Hematopoietic multipotent progenitor cell treated with erythropoietin and hydrocortisone succinate and interleukin-3 and kit ligand, for 4 days (in vitro differentiated cells): ENCODE data around the gene MYRFL.
"Not testable (repeated sequence)": the region's sequence is repeated elsewhere in the genome, so short reads cannot be mapped to it uniquely, and the experiment has no call there.

Experiments used
- DNase-seq: peaks from one replicate; pipeline ENCODE4 v3.0.0-alpha.2; 2015

The MYRFL gene

DNA sequence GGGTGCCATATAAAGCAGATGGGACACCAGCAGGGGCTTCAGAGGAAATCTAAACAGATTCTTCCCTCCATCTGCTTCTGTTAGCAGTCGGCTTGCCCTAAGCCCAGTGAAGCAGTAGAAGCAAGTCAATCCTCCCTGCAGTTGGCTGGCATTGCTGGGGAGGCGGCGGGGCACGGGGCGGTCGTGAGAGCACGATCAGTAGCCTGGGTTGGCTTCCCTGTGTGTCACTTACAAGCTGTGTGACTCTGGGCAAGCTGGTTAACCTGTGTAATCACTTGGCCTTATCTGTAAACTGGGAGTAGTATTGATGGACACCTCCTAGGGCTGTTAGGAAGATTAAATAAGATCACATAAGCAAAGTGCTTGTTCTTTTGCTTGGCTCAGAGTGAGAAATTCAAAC lies 19.4 kb downstream of the MYRFL start:
- DNase-seq, result no peak

DNA sequence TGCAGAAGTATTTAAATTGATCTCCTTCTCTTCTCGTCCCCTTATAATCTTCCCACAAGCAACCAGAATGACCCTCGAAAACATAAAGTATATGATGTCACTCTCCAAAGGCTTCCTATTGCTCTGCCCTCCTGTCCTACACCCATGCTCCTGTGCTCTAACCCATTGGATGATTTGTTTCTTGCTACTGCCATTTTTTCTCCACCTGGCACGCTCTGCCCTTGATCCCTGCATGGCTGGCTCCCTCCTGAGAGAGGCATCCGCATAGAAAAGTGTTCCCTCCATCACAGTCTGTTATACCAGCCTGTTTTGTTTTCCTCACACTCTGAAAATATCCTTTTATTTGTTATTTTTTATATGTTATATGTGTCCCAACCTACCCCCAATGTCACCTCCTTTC lies 19.8 kb downstream of the MYRFL start:
- DNase-seq, result no peak

DNA sequence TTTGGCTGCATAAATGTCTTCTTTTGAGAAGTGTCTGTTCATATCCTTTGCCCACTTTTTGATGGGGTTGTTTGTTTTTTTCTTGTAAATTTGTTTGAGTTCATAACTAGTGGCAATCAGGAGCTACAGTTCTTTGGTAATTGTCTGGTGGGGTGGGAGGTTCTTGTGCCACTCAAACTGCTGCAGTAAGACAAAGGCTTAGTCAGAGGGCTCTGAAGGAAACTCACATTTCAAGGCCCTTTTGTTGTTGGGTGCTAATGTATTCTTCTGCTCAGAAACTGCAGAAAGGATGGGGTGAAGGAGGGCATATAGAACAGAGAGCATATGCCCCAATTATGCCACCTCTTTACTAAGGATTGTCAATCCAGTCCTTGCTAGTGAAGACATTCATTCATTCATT lies 21.9 kb downstream of the MYRFL start:
- DNase-seq, result no peak

DNA sequence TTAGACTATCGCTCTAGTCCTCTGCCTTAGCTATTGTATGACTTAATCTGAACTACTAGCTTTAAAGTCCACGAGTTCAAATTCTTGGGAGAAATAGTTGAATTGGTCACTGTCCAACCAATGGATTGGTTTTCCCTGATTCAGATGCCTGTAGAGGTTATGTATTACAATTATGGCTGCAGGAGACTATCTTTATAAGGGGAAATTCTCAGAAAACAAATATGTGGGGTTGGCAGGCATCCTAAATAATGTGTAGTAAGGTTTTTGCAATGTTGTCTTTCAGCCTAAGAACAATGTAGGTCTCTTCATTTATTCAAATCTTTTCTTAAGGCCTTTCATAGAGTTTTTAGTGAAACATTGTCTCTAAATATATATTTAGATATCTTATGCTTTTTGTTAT lies 26.9 kb downstream of the MYRFL start:
- DNase-seq, result no peak

DNA sequence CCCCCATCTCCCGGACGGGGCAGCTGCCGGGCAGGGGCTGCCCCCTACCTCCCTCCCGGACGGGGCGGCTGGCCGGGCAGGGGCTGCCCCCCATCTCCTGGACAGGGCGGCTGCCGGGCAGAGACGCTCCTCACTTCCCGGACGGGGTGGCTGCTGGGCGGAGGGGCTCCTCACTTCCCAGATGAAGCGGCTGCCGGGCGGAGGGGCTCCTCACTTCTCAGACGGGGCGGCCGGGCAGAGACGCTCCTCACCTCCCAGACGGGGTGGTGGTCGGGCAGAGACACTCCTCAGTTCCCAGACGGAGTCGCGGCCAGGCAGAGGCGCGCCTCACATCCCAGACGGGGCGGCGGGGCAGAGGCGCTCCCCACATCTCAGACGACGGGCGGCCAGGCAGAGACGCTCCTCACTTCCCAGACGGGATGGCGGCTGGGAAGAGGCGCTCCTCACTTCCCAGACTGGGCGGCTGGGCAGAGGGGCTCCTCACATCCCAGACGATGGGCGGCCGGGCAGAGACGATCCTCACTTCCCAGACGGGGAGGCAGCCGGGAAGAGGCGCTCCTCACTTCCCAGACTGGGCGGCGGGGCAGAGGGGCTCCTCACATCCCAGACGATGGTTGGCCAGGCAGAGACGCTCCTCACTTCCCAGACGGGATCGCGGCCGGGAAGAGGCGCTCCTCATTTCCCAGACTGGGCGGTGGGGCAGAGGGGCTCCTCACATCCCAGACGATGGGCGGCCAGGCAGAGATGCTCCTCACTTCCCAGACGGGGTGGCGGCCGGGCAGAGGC lies 28.3 kb downstream of the MYRFL start:
- not testable (repeated sequence) for DNase-seq

DNA sequence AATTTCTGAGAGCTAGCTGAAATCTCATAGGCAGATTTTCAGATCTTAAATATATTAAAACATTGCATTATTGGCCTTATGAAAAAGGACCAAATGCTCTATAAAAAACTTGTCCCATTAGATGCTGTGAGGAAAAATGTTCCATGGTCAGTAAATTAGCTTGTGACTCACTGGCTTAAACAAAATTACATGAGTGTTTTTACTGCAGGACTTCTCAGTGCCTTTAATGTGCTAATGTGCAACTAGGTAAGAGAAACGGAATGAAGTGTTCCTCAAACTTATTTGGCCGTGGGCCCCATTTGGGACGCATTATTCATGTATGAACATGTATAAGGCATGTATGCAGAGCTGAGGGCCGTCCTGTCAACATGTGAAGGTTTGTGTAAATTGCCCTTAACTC lies 41.7 kb downstream of the MYRFL start:
- no peak for DNase-seq

DNA sequence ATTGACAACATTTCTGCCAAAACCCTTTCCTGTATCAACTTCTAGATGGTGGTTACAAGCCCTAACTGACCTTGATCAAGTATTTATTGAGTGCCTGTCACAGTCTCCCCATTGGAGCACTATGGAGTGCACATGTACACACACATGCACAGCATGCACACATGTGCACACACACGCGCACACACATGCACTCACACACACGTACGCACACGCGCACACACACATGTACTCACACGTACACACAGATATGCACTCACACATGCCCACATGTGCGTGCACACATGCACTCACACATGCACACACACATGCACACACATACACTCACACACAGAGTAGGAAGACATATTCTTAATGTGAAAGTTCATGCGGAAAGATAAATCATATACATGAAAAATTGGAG lies 43.7 kb downstream of the MYRFL start:
- DNase-seq, result no peak

DNA sequence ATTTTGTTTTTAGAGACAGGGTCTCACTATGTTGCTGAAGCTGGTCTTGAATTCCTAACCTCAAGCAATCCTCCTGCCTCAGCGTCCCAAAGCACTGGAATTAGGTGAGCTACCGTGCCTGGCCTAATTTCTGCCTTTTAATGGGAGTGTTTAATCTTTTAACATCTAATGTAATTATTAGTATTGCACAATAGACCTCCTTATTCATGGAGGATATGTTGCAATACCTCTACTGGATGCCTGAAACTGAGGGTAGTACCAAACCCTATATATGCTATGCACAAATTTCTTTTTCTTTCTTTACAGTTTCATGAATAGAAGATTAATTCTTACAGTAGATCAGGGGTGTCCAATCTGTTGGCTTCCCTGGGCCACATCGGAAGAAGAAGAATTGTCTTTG lies 47.8 kb downstream of the MYRFL start:
- DNase-seq, result no peak

DNA sequence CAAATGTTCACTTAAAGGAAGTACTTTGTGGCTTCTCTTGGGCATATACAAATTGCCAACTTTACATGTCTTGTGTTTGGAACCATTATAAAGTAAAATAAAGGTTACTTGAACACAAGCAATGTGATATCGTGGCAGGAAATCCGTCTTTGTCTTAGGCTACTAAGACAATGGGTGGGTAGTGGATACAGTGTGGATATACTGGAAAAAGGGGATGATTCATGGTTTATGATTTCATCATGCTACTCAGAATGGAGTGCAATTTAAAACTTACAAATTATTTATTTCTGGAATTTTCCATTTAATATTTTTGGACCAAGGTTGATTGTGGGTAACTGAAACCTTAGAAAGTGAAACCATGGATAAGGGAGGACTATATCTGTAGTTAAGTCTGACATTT lies 48.4 kb downstream of the MYRFL start:
- no peak for DNase-seq

DNA sequence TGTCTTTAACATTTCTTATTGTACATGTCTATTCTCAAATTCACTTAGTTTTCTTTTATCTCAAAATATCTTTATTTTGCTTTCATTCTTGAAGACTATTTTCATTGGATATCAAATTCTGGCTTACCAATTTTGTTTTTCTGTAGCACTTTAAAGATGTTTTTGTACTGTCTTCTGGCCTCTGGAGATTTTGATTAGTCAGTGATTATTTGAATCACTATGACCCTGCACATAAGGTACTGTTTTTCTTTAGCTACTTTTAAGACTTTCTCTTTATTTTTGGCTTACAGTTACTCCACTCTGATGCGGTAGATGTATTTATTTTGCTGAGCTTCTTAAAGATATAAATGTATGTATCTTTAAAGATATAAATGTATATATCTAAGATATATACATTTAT lies 49.6 kb downstream of the MYRFL start:
- no peak for DNase-seq

DNA sequence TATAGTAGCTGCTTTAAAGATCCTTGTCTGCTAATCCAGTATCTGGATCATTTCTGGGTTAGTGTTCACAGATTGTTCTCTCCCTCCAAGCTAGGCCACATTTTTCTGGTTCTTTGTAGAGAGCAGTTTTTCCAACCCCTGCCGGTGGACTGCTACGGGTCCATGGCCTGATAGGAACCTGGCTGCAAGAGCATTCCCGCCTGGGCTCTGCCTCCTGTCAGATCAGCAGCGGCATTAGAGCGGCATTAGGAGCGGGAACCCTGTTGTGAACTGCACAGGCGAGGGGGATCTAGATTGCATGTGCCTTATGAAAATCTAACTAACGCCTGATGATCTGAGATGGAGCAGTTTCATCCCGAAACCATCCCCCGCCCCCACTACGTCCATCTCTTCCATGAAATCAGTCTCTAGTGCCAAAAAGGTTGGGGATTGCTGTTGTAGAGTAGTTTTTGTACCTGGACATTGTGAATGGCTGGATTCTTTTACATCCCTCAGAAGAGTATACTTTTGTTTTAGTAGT lies 50.4 kb downstream of the MYRFL start:
- no peak for DNase-seq

DNA sequence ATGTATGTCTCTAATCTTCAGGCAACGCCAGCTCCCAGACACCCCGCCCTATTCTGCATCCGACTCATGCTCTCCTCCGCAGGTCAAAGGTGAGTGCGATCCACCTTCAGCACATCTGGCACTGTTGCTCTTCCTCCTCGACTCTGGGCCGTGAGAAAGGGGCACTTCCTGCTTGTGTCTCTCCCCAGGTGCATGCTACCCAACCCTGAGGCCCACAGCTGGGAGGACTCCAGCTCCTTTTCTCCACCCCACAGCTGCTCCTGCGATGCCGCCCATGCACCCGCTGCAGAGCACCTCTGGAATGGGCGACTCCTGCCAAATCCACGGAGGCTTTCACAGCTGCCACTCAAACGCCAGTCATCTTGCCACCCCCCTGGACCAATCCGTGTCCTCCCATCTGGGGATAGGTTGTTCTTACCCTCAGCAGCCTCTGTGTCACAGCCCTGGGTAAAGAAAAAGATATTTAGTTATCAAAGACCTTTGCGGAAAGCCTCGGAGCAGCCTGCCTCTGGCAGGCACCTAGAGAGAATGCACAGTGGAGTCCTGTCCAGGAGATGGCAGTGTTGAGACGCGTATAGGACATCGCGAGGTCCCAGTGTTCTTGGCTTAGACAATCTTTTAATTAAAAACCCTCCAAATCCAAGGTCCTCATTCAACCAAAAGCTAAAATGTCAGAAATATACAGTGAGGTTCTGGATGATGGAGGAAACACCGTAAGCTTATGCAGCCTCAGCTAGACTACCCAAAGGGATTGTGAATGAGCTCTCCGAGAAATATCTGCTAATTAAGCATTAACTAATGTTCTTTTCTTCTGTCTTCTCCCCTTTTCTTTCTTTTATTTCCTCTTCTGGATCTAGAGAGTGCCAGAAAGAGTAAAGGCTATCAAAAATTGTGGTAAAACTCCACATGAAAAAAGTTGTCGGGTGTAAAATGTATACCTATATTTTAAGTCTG lies 54.3 kb downstream of the MYRFL start:
- DNase-seq, result peak; percentile 88

DNA sequence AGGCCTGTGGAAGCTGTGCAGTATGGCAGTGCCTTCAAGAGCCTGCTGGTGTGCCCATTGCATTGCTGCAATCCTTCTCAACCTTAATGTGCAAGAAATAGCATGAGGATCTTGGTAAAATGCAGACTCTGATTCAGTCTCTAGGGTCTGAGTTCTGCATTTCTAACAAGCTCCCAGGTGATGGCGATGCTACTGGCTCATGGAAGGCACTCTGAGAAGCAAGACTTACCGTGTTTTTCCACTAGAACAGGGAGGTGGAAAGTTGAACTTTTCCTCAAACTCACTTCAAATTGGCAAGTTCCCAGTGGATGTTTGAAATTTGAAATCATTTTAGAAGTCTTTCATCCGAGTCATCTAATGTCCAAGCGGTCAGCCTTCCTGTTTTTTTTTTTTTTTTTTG lies 55.5 kb downstream of the MYRFL start:
- peak; percentile 20 for DNase-seq

DNA sequence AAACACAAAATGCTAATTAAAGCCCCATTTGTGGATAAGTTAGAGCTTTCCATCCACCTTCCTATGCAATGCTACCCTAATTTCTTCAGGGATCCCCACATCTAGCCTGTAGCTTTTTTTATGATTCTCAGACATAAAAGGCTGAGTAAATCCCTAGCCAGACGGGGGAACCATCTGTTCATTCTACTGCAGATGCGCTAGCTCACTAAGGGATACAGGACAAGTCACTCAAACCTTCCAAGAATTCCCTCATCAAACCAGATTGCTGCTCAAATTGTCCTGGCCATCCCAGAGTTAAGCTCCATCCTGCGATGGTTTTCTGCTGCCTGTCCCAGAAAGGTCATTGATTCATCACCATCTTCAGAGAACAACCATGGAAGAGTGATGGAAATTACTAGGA lies 56.7 kb downstream of the MYRFL start:
- DNase-seq, result no peak

DNA sequence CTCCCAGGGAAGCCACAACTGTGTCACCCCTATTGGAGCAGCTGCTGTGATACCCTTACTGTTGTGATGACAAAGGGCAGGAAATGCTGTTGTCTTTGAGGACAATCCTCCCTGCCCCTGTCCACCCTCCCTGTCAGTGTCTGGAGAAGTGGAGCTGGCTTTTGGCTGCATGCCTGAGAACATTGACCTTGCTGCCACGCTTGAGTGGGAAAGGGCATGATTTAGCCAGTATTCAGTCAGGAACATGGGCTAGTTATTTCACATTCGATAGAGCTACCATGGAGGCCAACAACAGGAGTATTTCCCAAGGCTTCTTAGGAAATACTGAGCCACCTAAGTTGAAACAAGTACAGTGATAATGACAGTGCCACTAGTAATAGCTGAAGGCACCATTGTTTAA lies 59.4 kb downstream of the MYRFL start:
- no peak for DNase-seq

DNA sequence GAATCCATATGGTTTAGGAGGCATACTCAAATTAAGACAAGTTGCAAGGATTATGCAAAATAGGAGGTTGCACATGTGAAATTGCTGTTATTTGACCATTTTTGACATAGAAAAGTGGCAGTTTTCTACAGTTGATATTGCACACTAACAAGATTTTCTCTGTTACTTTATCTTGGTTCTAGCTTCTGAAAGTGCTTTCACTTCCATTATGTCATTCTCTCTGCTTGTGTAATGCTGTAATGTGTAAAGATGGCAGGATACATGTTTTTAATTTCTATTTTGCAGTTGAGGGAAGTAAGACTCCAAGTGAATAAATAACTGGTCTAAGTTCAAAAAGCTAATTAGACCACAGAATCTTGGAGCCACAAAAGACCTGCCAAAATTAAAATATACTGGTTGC lies 60.6 kb downstream of the MYRFL start:
- no peak for DNase-seq

DNA sequence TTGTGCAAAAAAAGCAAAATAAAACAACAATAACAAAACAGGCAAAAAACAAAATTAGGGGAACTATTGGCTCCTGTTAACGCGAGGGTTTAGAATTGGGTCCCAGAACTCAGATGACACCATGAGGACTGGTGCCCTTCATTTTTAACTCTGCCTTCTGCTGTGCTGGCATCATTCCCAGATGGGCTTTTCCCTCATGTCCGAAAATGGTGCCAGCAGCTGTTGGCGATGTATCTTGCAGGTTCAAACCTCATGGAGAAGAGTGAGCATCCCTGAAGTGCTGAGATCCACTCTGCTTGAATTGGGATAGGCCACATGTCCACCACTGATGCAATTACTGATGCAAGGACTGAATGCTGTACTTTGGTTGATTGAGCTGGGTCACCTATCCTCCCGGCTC lies 61.1 kb downstream of the MYRFL start:
- no peak for DNase-seq

DNA sequence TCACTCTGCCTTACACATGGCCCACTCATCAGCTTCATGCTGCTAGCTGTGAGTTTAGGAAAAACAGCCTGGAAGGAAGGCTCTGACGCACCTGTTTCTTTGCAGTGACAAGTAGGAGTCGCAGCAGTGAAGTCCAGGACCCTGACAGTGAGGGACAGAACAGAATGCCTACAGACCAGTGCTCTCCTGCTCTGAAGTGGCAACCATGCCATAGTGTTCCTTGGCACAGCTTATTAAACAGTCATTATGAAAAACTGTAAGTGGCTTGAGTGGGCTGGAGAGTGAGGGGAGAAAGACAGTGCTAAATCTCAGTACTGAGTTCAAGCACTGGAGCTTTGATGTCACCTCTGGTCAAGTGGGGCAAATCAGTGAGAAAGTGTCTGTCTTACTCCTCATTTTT lies 61.7 kb downstream of the MYRFL start:
- DNase-seq, result no peak

DNA sequence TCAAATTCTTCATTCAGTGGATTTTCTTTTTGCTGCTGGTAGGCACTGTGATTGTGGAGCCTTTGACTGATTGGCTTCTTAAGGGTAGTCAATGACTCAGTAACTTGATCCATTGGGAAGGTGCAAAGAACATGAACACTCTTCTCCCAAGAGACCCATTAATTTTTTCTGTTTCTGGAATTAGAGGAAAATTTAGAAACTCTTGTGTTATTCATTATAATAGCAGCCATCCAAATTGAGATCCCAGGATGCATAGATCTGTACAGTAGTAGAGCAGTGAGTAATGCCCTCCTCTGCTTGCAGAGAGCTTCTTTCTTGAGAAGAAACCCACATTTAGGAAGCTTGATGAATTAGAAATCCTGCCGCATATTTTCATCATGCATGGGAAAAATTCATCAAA lies 63.9 kb downstream of the MYRFL start:
- DNase-seq, result no peak

DNA sequence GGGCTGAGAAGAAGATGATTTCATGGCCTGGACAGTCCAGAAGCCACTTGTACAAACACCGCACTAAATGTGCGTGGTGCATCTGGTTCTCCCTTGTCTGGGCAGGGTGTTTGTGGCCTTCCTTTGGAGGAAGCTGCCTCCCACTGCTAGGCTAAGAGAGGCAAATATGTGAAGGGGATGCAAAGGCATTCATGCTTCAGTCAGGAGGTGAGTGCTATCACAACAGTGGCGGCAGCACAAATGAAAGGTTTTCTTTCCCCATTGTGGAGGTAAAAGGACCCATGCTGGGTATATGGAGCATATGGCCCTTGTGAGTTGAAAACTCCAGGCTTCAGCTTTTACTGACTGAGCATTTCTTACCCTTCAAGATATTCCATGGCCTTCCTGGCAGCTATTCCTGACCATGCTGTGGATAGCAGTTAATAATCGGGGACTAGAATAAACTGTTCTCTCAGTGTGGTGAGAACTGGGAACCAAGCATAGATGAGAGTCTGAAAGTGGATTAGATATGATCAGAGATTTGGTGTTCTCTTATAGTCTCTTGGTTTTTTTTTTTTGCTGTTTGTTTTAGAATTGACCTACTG lies 69.9 kb downstream of the MYRFL start:
- no peak for DNase-seq

DNA sequence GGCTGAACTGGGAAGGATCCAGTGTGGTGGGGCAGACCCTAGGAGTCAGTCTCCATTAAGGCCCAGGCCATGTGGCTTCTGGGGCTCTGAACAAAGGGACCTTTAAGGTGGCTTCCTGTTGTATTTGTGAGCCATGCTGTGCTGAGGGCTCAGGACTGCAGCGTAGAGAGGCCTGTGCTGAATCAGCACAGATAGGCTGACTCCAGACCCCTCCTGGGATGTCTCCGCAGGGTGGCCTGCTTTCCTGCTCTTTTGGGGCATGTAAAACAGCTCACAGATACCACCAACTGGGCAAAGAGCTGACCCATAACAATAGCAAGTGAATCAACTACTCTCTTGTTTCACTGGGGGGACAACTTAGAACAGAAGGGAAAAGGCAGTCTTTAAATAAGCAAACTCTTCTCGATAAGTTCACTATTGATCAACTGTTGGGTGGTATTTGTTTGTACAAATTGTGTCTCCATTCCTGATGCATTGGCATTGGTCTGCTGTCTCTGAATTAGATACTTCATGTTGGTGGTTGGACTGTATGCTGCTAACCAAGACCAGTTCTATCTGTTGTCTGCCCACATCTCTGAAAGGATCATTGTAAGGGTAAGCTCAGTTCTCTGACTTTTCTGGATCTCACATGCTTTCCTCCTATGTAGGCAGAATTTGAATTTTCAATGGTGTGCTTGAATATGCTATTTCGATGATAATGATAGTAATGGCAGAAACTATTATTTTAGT lies 71.8 kb downstream of the MYRFL start:
- no peak for DNase-seq

DNA sequence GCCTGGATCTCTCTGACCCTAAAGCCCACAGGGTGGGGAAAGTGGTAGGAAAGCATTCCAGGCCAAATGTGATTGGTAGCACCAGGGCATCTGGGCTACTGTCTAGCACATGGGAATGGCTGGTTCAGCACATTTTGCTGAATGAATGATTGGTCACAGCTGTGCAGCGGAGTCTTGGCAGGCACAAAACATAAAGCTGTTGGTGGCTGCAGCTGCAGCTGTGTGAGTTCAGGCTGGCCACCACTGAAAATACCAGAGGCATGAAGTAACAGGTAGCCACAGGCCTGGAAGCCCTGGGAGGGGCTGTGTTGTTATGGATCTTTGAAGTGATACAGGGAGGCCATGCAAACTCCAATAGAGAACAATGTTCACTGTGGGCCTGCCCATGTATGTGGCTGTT lies 72.7 kb downstream of the MYRFL start:
- DNase-seq, result no peak

DNA sequence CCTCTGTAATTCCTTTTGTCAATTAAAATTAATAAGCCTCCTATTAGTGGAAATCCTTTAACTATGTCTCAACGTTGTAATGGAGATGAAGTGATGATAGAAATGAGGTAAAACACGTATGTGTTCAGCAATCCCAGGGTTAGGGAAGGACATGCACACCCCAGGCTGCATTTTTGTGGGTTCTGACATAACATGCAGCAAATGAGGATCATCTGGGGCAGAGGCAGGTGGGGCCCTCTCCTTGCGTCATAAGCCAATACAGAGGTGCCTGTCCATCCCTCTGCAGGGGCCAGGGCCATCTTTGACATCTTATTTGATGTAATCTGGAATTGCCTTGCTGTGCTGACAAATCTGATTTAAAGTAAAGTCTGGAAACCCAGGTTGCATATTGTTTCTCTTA lies 73.2 kb downstream of the MYRFL start:
- no peak for DNase-seq
